HepG2 (cell line): ENCODE data around the gene R3HDM4. TPM values are rescaled to one million over a fixed set of nuclear protein-coding genes. Genes with fewer than 3 reads are reported as not detected.

Experiments
- ARID2 ChIP-seq: sonication (generic); formaldehyde crosslinking; IDR thresholded peaks from 2 replicates; pipeline ENCODE4 v1.8.1; 2022; ENCODE audit warnings: mild to moderate bottlenecking, missing genetic modification reagents, borderline replicate concordance
- CENPX ChIP-seq: sonication (generic); formaldehyde crosslinking; IDR thresholded peaks from 2 replicates; pipeline ENCODE4 v1.9.0; 2021; ENCODE audit warnings: mild to moderate bottlenecking, missing genetic modification reagents, moderate library complexity
- GABPB1 ChIP-seq: IDR thresholded peaks from 2 replicates; pipeline ENCODE4 v1.6.1; 2016; ENCODE audit warnings: mild to moderate bottlenecking, missing genetic modification reagents, moderate library complexity, missing compliant biosample characterization
- IKZF4 ChIP-seq: sonication (generic); formaldehyde crosslinking; IDR thresholded peaks from 2 replicates; pipeline ENCODE4 v1.5.1; 2020; ENCODE audit warnings: borderline replicate concordance, mild to moderate bottlenecking, low read depth, missing genetic modification reagents; ENCODE audit errors: not compliant biosample characterization
- KDM3A ChIP-seq: IDR thresholded peaks from 2 replicates; pipeline ENCODE4 v1.6.1; 2018; ENCODE audit warnings: low read depth, missing compliant biosample characterization
- KDM6A ChIP-seq: IDR thresholded peaks from 2 replicates; pipeline ENCODE4 v1.6.1; 2016; ENCODE audit warnings: low read depth
- NCOA1 ChIP-seq: sonication (generic); formaldehyde crosslinking; IDR thresholded peaks from 2 replicates; pipeline ENCODE4 v1.9.0; 2021; ENCODE audit warnings: missing genetic modification reagents
- NCOA5 ChIP-seq: sonication (generic); formaldehyde crosslinking; IDR thresholded peaks from 2 replicates; pipeline ENCODE4 v1.4.0; 2020; ENCODE audit warnings: missing genetic modification reagents
- NFKBIZ ChIP-seq: IDR thresholded peaks from 2 replicates; pipeline ENCODE4 v1.6.1; 2018; ENCODE audit warnings: missing genetic modification reagents, missing compliant biosample characterization
- NRL ChIP-seq: sonication (generic); formaldehyde crosslinking; IDR thresholded peaks from 2 replicates; pipeline ENCODE4 v1.5.0; 2020; ENCODE audit warnings: missing genetic modification reagents, mild to moderate bottlenecking, moderate library complexity, borderline replicate concordance
- SMAD9 ChIP-seq: sonication (generic); formaldehyde crosslinking; IDR thresholded peaks from 2 replicates; pipeline ENCODE4 v1.5.1; 2020; ENCODE audit warnings: mild to moderate bottlenecking, missing genetic modification reagents
- TCF7L2 ChIP-seq: IDR thresholded peaks from 2 replicates; pipeline ENCODE4 v1.6.1; 2011; ENCODE audit warnings: mild to moderate bottlenecking, low read depth, low read length, moderate library complexity
- ZBTB38 ChIP-seq: sonication (generic); formaldehyde crosslinking; IDR thresholded peaks from 2 replicates; pipeline ENCODE4 v1.5.1; 2020; ENCODE audit warnings: mild to moderate bottlenecking, missing genetic modification reagents
- ZNF205 ChIP-seq: IDR thresholded peaks from 2 replicates; pipeline ENCODE4 v1.6.1; 2018; ENCODE audit warnings: missing biosample characterization, missing genetic modification reagents
- ZNF207 ChIP-seq: fragments of 450-650 bp; IDR thresholded peaks from 2 replicates; pipeline ENCODE4 v1.6.1; 2016; ENCODE audit warnings: antibody characterized with exemption, borderline replicate concordance
- ZNF614 ChIP-seq: IDR thresholded peaks from 2 replicates; pipeline ENCODE4 v1.6.1; 2018; ENCODE audit warnings: missing biosample characterization, missing genetic modification reagents, inconsistent platforms, borderline replicate concordance
- ZNF782 ChIP-seq: sonication (generic); formaldehyde crosslinking; IDR thresholded peaks from 2 replicates; pipeline ENCODE4 v1.4.0; 2020; ENCODE audit warnings: missing genetic modification reagents, mild to moderate bottlenecking, borderline replicate concordance
- polyA plus RNA-seq, 8 experiments: library from polyadenylated mRNA; depleted of rRNA in 3 of 8; stranded (reverse) in 7 of 8; unstranded in 1 of 8; fragments of >200 nt; fragmentation: Illumina TruSeq in 4 of 8; extraction: Trizol in 4 of 8; gene quantifications; 2 replicates each; pipeline versions ENCODE4 v1.2.1 to v1.2.3, GENCODE V29; 2011 to 2016; ENCODE audit warnings: low read depth in 4 of 8, missing spikeins in 1 of 8, mixed read lengths in 1 of 8; ENCODE audit not compliant: insufficient read depth in 1 of 8
- total RNA-seq, 5 experiments: library from RNA; depleted of rRNA; stranded (reverse); fragments of >200 nt; fragmentation: Illumina TruSeq; extraction: Trizol; gene quantifications; 2 replicates each; pipeline ENCODE4 v1.2.3, GENCODE V29; 2016; ENCODE audit warnings: low read depth in 1 of 5
- TF ChIP-seq, protein P1 (sequence below): IDR thresholded peaks from 2 replicates; pipeline ENCODE4 v1.6.1; 2016; ENCODE audit warnings: control low read depth
- TF ChIP-seq, protein P2 (sequence below): sonication (generic); formaldehyde crosslinking; IDR thresholded peaks from 2 replicates; pipeline ENCODE4 v1.5.0; 2020; ENCODE audit warnings: mild to moderate bottlenecking, missing genetic modification reagents, borderline replicate concordance
- TF ChIP-seq, protein P3 (sequence below): sonication (generic); formaldehyde crosslinking; IDR thresholded peaks from 2 replicates; pipeline ENCODE4 v1.9.0; 2022; ENCODE audit warnings: missing genetic modification reagents, mild to moderate bottlenecking, borderline replicate concordance
- TF ChIP-seq, protein P4 (sequence below): sonication (generic); formaldehyde crosslinking; IDR thresholded peaks from 2 replicates; pipeline ENCODE4 v1.4.0; 2020; ENCODE audit warnings: missing genetic modification reagents, borderline replicate concordance
- TF ChIP-seq, protein P5 (sequence below): sonication (generic); formaldehyde crosslinking; IDR thresholded peaks from 2 replicates; pipeline ENCODE4 v1.8.1; 2023; ENCODE audit warnings: missing genetic modification reagents, mild to moderate bottlenecking, borderline replicate concordance

R3HDM4 gene
- total and polyA plus RNA-seq, 2 of the 13 experiments (the other 11 are each of a cell fraction or from before 2014, with no cell fraction given) = 26.2 to 26.9 TPM

DNA sequence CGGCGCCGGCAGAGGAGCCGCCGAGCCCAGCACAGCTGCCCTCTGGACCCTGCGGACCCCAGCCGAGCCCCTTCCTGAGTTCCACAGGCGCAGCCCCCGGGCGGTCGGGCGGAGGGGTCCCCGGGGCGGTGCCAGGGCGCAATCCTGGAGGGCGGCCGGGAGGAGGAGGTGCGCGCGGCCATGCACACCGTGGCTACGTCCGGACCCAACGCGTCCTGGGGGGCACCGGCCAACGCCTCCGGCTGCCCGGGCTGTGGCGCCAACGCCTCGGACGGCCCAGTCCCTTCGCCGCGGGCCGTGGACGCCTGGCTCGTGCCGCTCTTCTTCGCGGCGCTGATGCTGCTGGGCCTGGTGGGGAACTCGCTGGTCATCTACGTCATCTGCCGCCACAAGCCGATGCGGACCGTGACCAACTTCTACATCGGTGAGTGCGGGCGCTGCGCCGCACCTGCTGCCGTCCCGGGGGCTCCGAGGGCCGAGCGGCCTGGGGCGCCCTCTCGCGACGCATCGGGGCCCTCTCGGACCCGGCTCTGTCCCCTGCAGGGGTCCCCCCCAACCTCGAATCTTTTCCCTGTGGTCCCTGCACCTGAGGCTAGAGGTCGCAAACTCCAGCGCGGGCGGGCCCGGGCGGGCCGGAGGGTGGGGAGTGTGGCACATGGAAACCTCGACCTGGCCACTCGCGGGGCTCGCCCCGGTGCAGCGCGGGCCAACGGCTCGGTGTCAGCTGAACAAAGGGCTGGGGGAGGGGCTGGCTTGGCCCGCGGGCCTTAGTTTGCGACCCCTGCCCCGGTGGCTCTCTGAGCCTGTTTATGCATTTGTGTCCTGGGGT lies 4.5 kb upstream of the R3HDM4 start, which contains the start of gene KISS1R (continued):
- TF ChIP-seq, protein P1, sequence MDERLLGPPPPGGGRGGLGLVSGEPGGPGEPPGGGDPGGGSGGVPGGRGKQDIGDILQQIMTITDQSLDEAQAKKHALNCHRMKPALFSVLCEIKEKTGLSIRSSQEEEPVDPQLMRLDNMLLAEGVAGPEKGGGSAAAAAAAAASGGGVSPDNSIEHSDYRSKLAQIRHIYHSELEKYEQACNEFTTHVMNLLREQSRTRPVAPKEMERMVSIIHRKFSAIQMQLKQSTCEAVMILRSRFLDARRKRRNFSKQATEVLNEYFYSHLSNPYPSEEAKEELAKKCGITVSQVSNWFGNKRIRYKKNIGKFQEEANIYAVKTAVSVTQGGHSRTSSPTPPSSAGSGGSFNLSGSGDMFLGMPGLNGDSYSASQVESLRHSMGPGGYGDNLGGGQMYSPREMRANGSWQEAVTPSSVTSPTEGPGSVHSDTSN (CRISPR knock-in tag) = no peak
- TF ChIP-seq KDM6A (CRISPR knock-in tag) (no peak), GABPB1 (CRISPR knock-in tag) (peak; percentile 63; the same call in 1 of the 2 replicates), NRL (CRISPR knock-in tag) (no peak; the same call in 1 of the 2 replicates), ZNF614 (CRISPR knock-in tag) (peak; percentile 81; the same call in 1 of the 2 replicates), ARID2 (CRISPR knock-in tag) (0 out of 2 replicates have a peak, but pooled peaks have one; percentile 40), ZBTB38 (CRISPR knock-in tag) (peak; percentile 90), NCOA1 (CRISPR knock-in tag) (no peak), NFKBIZ (0 out of 2 replicates have a peak, but pooled peaks have one; percentile 28), IKZF4 (CRISPR knock-in tag) (no peak), KDM3A (CRISPR knock-in tag) (peak; percentile 96), ZNF782 (CRISPR knock-in tag) (no peak), ZNF205 (CRISPR knock-in tag) (no peak), TCF7L2 (no peak), ZNF207 (no peak), SMAD9 (CRISPR knock-in tag) (no peak), NCOA5 (CRISPR knock-in tag) (no peak), CENPX (CRISPR knock-in tag) (no peak)
- TF ChIP-seq, protein P2, sequence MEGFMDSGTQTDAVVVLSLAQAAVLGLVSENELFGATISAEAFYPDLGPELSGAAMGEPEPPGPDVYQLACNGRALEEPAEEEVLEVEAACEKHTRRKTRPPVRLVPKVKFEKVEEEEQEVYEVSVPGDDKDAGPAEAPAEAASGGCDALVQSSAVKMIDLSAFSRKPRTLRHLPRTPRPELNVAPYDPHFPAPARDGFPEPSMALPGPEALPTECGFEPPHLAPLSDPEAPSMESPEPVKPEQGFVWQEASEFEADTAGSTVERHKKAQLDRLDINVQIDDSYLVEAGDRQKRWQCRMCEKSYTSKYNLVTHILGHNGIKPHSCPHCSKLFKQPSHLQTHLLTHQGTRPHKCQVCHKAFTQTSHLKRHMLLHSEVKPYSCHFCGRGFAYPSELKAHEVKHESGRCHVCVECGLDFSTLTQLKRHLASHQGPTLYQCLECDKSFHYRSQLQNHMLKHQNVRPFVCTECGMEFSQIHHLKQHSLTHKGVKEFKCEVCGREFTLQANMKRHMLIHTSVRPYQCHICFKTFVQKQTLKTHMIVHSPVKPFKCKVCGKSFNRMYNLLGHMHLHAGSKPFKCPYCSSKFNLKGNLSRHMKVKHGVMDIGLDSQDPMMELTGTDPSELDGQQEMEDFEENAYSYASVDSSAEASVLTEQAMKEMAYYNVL (CRISPR knock-in tag) = no peak; the same call in 1 of the 2 replicates
- TF ChIP-seq, protein P3, sequence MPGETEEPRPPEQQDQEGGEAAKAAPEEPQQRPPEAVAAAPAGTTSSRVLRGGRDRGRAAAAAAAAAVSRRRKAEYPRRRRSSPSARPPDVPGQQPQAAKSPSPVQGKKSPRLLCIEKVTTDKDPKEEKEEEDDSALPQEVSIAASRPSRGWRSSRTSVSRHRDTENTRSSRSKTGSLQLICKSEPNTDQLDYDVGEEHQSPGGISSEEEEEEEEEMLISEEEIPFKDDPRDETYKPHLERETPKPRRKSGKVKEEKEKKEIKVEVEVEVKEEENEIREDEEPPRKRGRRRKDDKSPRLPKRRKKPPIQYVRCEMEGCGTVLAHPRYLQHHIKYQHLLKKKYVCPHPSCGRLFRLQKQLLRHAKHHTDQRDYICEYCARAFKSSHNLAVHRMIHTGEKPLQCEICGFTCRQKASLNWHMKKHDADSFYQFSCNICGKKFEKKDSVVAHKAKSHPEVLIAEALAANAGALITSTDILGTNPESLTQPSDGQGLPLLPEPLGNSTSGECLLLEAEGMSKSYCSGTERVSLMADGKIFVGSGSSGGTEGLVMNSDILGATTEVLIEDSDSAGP (CRISPR knock-in tag) = peak; percentile 91
- TF ChIP-seq, protein P4, sequence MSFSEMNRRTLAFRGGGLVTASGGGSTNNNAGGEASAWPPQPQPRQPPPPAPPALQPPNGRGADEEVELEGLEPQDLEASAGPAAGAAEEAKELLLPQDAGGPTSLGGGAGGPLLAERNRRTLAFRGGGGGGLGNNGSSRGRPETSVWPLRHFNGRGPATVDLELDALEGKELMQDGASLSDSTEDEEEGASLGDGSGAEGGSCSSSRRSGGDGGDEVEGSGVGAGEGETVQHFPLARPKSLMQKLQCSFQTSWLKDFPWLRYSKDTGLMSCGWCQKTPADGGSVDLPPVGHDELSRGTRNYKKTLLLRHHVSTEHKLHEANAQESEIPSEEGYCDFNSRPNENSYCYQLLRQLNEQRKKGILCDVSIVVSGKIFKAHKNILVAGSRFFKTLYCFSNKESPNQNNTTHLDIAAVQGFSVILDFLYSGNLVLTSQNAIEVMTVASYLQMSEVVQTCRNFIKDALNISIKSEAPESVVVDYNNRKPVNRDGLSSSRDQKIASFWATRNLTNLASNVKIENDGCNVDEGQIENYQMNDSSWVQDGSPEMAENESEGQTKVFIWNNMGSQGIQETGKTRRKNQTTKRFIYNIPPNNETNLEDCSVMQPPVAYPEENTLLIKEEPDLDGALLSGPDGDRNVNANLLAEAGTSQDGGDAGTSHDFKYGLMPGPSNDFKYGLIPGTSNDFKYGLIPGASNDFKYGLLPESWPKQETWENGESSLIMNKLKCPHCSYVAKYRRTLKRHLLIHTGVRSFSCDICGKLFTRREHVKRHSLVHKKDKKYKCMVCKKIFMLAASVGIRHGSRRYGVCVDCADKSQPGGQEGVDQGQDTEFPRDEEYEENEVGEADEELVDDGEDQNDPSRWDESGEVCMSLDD (CRISPR knock-in tag) = peak; percentile 59; the same call in 1 of the 2 replicates
- TF ChIP-seq, protein P5, sequence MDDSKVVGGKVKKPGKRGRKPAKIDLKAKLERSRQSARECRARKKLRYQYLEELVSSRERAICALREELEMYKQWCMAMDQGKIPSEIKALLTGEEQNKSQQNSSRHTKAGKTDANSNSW (CRISPR knock-in tag) = no peak
